ENCODE results near the gene PNISR.
A peak's percentile ranks its signal among the peaks of the same experiment; 100 is the strongest.
"Not testable (repeated sequence)": the region's sequence is repeated elsewhere in the genome, so short reads cannot be mapped to it uniquely, and the experiment has no call there.

PNISR gene, protein sequence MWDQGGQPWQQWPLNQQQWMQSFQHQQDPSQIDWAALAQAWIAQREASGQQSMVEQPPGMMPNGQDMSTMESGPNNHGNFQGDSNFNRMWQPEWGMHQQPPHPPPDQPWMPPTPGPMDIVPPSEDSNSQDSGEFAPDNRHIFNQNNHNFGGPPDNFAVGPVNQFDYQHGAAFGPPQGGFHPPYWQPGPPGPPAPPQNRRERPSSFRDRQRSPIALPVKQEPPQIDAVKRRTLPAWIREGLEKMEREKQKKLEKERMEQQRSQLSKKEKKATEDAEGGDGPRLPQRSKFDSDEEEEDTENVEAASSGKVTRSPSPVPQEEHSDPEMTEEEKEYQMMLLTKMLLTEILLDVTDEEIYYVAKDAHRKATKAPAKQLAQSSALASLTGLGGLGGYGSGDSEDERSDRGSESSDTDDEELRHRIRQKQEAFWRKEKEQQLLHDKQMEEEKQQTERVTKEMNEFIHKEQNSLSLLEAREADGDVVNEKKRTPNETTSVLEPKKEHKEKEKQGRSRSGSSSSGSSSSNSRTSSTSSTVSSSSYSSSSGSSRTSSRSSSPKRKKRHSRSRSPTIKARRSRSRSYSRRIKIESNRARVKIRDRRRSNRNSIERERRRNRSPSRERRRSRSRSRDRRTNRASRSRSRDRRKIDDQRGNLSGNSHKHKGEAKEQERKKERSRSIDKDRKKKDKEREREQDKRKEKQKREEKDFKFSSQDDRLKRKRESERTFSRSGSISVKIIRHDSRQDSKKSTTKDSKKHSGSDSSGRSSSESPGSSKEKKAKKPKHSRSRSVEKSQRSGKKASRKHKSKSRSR

DNA sequence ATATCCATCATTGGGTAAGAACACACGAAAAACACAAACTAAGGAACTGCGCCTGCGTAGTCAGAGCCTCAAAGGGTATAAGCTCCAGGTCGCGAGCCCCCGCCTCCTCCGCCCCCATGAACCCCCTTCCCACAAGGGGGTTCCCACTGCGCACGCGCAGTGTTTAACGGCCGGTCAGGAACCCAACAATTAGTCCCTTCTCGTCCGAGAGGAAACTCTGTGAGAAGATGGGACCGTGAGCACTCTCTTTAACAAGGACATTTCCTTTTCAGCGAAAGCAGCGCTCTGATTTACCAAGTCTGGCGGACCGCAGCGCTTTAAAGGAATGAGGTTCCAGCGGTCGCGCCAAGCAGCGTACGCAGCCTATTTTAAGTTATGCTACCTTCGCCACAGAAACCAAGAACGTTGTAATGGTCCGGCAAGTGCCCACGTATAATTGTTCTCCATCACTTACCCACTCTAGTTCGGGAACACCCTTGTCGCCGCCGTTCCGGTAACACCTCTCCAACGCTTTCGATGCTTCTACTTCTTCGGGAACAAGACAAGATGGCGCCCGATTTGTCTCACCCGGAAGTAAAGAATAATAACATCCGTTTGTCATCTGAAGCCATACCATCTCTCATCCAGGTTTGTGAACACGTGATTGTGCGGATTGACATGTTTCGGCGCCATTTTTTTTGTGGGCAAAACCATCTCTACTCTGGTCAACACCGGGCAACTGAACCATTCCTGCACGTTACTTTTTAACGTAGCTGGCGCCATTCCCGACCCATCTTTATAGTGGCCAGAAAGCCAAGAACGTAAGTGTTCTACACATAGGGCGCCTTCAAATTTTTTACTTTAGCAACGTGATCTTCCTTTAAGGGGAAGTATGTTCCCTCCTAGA is at the start of gene PNISR:
TSS of gene PNISR (minus strand) at position 548 of the 886 bp plus-strand sequence. CDS start 10,649 bp downstream, outside the sequence.
- Histone ChIP-seq H3K27me3 (ENCODE audit: insufficient read depth, low read length) (no peaks in the 10 kb centered on the region), H3K4me3 (ENCODE audit: low read length) (peak within 1 kb of the TSS; percentile 97), H3K9ac (ENCODE audit: low read depth, low read length) (peak within 1 kb of the TSS; percentile 99), H3K27ac (ENCODE audit: low read length) (peak within 1 kb of the TSS; percentile 98), H3K9me3 (ENCODE audit: insufficient read depth, low read depth, low read length) (no peaks in the 10 kb centered on the region), H3K4me1 (ENCODE audit: insufficient read depth, low read length) (peaks cover 19% of the 10 kb centered on the region; the same call in 1 of the 2 replicates), H3K36me3 (ENCODE audit: insufficient read depth, low read depth, low read length) (peaks cover 26% of the 10 kb centered on the region)

DNA sequence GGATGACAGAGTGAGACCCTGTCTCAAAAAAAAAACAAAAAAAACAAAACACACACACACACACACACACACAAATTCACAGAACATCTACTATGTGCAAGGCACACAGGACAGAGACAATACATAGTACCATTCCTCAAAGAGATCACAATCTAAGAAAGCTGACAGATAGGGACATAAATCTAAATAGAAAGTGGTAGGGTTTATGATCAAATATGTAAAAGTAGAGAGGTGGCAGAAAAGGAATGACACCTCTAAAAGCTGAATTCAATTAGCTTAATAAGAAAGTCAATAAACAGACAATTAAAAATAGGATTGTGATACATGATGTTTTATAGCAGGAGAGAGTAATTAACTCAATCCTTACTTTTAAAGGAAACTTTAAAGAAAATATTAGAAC is 48.6 kb upstream of the PNISR start:
- Histone ChIP-seq H3K4me3 (ENCODE audit: low read length) (no peak overlapping the region), H3K27ac (ENCODE audit: low read length) (no peak overlapping the region), H3K9me3 (ENCODE audit: insufficient read depth, low read depth, low read length) (no peaks in the 10 kb centered on the region), H3K9ac (ENCODE audit: low read depth, low read length) (no peak overlapping the region), H3K36me3 (ENCODE audit: insufficient read depth, low read depth, low read length) (peaks cover 23% of the 10 kb centered on the region), H3K4me1 (ENCODE audit: insufficient read depth, low read length) (no peaks in the 10 kb centered on the region), H3K27me3 (ENCODE audit: insufficient read depth, low read length) (no peaks in the 10 kb centered on the region)

DNA sequence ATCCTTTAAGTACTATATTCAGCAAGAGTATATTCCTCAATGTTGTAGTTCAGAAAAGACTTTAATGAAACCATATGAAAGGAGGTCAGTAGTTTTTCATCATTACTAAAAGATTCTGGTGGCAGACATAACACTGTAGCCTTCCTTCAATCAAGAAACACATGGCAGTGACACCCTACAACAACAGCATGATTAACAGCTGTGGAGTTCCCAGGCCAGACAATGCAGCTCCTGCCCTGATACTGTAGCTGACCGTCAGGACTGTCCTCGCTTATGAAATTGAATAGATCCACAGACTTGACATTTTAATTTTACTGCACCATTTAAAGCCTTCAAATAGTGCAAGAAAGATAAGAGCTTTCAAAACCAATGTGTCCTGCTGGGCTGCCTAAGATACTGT is 46.5 kb upstream of the PNISR start:
- H3K36me3 ChIP-seq (ENCODE audit: insufficient read depth, low read depth, low read length), result peaks cover 22% of the 10 kb centered on the region
- H3K4me3 ChIP-seq (ENCODE audit: low read length), result no peak overlapping the region
- no peak overlapping the region for H3K27ac ChIP-seq (ENCODE audit: low read length)
- H3K9ac ChIP-seq (ENCODE audit: low read depth, low read length), result no peak overlapping the region
- H3K9me3 ChIP-seq (ENCODE audit: insufficient read depth, low read depth, low read length), result no peaks in the 10 kb centered on the region
- no peaks in the 10 kb centered on the region for H3K4me1 ChIP-seq (ENCODE audit: insufficient read depth, low read length)
- no peaks in the 10 kb centered on the region for H3K27me3 ChIP-seq (ENCODE audit: insufficient read depth, low read length)

DNA sequence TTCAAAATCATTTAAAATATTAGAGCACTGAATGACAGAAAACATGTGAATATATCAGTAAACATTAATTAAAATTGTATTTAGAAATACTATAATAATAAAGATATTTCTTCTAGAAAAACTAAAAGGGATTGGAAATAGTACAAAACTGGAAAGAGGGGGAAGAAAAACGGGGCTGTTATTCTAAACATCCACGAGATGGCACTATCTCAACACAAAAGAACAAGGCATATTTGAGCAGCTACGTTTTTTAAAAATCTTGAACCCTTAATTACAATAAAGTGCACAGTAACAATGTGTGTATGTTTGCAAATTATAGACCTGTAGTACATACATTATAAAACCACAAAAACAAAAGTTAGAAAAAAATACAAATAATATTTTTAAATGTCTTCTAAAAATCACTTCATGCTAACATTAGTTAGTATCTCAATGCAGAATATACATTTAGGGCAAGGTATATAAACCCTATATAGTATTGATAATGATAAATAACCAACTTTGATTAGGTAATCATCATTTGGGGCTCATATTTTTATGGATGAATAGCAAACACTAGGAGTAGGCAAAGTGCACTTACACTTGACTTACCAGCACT is 42.5 kb upstream of the PNISR start:
- Histone ChIP-seq H3K27ac (ENCODE audit: low read length) (no peak overlapping the region), H3K9me3 (ENCODE audit: insufficient read depth, low read depth, low read length) (no peaks in the 10 kb centered on the region), H3K9ac (ENCODE audit: low read depth, low read length) (no peak overlapping the region), H3K4me3 (ENCODE audit: low read length) (no peak overlapping the region), H3K27me3 (ENCODE audit: insufficient read depth, low read length) (no peaks in the 10 kb centered on the region), H3K4me1 (ENCODE audit: insufficient read depth, low read length) (no peaks in the 10 kb centered on the region), H3K36me3 (ENCODE audit: insufficient read depth, low read depth, low read length) (peaks cover 25% of the 10 kb centered on the region)

DNA sequence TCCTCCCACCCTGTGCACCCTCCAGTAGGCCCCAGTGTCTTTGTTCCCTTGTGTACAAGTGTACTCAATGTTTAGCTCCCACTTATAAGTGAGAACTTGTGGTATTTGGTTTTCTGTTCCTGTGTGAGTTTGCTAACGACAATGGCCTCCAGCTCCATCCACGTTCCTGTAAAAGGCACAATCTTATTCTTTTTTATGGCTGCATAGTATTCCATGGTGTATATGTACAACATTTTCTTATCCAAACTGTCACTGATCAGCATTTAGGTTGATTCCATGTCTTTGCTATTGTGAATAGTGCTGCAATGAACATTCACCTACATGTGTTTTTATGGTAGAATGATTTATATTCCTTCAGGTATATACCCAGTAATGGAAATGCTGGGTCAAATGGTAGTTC is 34.0 kb upstream of the PNISR start:
- peaks cover 39% of the 10 kb centered on the region for H3K36me3 ChIP-seq (ENCODE audit: insufficient read depth, low read depth, low read length)
- H3K27me3 ChIP-seq (ENCODE audit: insufficient read depth, low read length); H3K9ac ChIP-seq (ENCODE audit: low read depth, low read length); H3K4me1 ChIP-seq (ENCODE audit: insufficient read depth, low read length); H3K9me3 ChIP-seq (ENCODE audit: insufficient read depth, low read depth, low read length); H3K27ac ChIP-seq (ENCODE audit: low read length); H3K4me3 ChIP-seq (ENCODE audit: low read length): not testable (repeated sequence)

DNA sequence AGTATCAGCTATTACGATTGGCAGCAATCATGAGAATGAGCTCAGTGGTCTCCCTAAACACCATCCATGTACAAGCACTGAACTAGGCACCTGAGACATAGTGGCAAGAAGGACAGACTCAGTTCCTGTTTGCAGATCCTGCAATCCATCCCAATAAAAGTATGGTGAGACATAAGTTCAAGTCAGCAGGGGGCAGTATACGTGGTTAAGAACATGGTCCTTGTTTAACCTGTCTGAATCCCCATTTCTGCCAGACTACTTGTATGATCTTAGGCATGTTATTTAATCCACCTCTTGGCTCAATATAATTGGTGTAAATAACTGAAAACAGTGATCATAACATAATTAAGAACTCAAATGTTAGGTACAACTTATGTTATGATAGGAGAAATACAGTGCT is 33.2 kb upstream of the PNISR start:
- H3K27ac ChIP-seq (ENCODE audit: low read length), result no peak overlapping the region
- no peaks in the 10 kb centered on the region for H3K27me3 ChIP-seq (ENCODE audit: insufficient read depth, low read length)
- no peak overlapping the region for H3K4me3 ChIP-seq (ENCODE audit: low read length)
- no peak overlapping the region for H3K9ac ChIP-seq (ENCODE audit: low read depth, low read length)
- peaks cover 15% of the 10 kb centered on the region for H3K9me3 ChIP-seq (ENCODE audit: insufficient read depth, low read depth, low read length)
- H3K4me1 ChIP-seq (ENCODE audit: insufficient read depth, low read length), result peaks cover 5% of the 10 kb centered on the region; the same call in 1 of the 2 replicates
- peaks cover 34% of the 10 kb centered on the region for H3K36me3 ChIP-seq (ENCODE audit: insufficient read depth, low read depth, low read length)

DNA sequence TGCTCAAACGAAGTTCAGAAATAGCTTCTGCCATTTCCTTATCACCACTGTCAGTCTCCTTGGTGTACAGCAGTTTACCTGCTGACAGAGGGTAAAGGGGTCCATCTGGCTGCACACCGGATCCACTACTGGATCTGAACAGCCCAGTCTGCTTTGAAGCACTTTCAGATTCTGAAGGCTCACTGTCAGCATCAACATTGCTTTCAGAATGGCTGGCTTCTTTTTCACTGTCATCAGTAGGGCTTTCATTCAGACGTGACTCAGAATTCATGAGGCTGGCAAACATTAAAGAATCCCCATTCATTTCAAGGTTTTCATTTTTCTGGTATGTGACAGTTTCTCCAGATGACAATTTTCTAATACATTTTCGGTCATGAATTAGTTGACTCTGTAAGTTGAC is 21.0 kb upstream of the PNISR start:
- Histone ChIP-seq H3K27ac (ENCODE audit: low read length) (no peak overlapping the region), H3K4me1 (ENCODE audit: insufficient read depth, low read length) (no peaks in the 10 kb centered on the region), H3K9me3 (ENCODE audit: insufficient read depth, low read depth, low read length) (0 out of 2 replicates have a peak, but pooled peaks cover 4% of the 10 kb centered on the region), H3K4me3 (ENCODE audit: low read length) (no peak overlapping the region), H3K27me3 (ENCODE audit: insufficient read depth, low read length) (no peaks in the 10 kb centered on the region), H3K36me3 (ENCODE audit: insufficient read depth, low read depth, low read length) (peaks cover 8% of the 10 kb centered on the region), H3K9ac (ENCODE audit: low read depth, low read length) (no peak overlapping the region)

DNA sequence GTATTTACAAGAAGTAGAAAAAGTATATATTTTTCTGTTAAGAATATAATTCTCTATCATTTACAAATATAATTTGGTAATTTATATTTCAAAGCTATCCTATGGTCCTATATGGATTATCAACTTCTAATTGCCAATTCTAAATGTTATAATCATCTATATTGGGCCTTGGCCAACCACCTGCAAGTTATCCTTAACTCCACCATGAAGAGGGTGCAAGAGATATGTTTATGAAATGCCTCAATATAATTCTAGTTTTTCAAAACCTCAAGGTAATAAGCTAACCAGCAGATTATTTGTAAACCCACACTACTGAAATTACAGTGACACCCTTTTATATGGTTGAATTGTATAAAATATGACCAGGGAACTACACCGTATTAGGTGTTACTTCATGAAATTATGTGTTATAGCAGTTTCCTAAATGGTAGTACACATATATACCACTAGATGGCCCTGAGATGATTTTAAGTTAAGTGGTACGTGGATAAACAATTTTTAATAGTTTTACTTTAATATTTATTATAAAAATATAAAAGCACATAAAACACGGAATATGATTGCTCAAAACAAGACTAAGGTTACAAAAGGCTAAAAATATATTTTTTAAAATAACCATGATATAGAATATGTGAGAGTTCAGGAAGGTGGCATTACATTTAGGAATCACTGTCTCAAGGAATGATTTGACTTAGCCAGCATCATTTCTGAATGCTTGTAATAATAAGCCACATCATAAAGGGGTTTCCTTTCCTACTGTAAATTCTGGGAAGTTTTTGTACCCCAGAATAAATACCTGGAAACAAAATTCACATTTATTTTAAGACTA is 9.8 kb upstream of the PNISR start:
- no peak overlapping the region for H3K27ac ChIP-seq (ENCODE audit: low read length)
- no peaks in the 10 kb centered on the region for H3K9me3 ChIP-seq (ENCODE audit: insufficient read depth, low read depth, low read length)
- H3K4me1 ChIP-seq (ENCODE audit: insufficient read depth, low read length), result no peaks in the 10 kb centered on the region
- H3K27me3 ChIP-seq (ENCODE audit: insufficient read depth, low read length), result no peaks in the 10 kb centered on the region
- H3K4me3 ChIP-seq (ENCODE audit: low read length), result no peak overlapping the region
- no peaks in the 10 kb centered on the region; the same call in none of the 2 replicates for H3K36me3 ChIP-seq (ENCODE audit: insufficient read depth, low read depth, low read length)
- no peak overlapping the region for H3K9ac ChIP-seq (ENCODE audit: low read depth, low read length)

DNA sequence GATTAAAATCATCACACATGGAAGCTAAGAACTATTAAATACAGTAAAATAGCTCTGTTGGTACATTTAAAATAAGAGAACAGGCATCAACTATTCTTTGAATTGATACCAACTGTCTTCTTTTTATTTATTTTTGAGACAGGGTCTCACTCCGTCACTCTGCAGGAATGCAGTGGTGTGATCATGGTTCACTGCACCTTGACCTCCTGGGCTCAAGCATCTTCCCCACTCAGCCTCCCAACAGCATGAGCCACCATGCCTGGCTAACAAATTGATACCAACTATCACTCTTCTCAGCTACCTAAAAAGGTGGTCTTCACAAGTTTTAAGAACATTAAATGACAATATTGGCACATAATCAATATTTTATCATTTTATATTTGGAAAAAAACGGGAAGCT is 7.8 kb upstream of the PNISR start:
- Histone ChIP-seq H3K9me3 (ENCODE audit: insufficient read depth, low read depth, low read length) (no peaks in the 10 kb centered on the region), H3K4me1 (ENCODE audit: insufficient read depth, low read length) (no peaks in the 10 kb centered on the region), H3K9ac (ENCODE audit: low read depth, low read length) (no peak overlapping the region), H3K36me3 (ENCODE audit: insufficient read depth, low read depth, low read length) (no peaks in the 10 kb centered on the region; the same call in 1 of the 2 replicates), H3K27me3 (ENCODE audit: insufficient read depth, low read length) (no peaks in the 10 kb centered on the region), H3K27ac (ENCODE audit: low read length) (no peak overlapping the region), H3K4me3 (ENCODE audit: low read length) (no peak overlapping the region)

DNA sequence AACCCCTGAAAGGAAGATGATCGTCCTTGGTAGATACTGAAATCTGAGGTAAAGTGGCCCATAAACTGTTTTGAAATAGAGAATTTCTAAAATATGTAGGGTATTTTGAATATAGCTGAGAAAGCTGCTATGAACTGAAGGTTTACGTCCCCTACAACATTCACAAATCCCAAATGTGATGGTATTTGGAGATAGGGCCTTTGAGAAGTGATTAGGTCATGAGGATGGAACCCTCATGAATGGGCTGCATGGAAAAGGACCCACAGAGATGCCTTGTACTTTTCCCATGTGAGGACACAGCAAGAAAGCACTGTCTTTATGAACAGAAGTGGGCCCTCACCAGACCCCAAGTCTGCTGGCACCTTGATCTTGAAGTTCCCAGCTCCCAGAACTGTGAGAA is 6.8 kb upstream of the PNISR start:
- H3K27ac ChIP-seq (ENCODE audit: low read length), result no peak overlapping the region
- no peaks in the 10 kb centered on the region; the same call in 1 of the 2 replicates for H3K36me3 ChIP-seq (ENCODE audit: insufficient read depth, low read depth, low read length)
- no peaks in the 10 kb centered on the region for H3K9me3 ChIP-seq (ENCODE audit: insufficient read depth, low read depth, low read length)
- H3K4me1 ChIP-seq (ENCODE audit: insufficient read depth, low read length), result peaks cover 5% of the 10 kb centered on the region; the same call in 1 of the 2 replicates
- no peaks in the 10 kb centered on the region for H3K27me3 ChIP-seq (ENCODE audit: insufficient read depth, low read length)
- H3K4me3 ChIP-seq (ENCODE audit: low read length), result no peak overlapping the region
- H3K9ac ChIP-seq (ENCODE audit: low read depth, low read length), result no peak overlapping the region

Measured in iPS-20b (cell line).